ENCODE data around the gene RAB4A.

Gene RAB4A

GRCh38 chr1:229339520-229339919 is 68.6 kb downstream of the RAB4A start:
- DNase-seq (ENCODE audit: low read depth) = no peak

DNA sequence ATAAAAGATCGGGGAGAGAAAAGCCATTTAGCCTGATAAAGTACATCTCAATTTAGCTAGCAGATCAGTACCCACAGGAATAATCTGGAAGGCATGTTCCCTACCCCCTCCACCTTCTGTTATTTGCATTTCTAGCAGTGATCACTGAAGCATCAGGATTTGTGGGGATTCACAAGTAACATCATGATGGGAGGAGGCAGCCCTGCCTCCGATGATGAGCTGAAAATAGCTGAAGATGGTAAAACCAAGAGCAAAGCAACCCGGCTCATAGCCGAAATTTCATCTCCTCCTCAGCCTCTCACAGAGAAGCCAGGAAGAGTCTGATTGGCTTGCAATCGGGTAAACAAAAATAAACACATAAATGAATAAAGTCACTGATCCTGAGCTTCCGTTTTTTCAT is 69.6 kb downstream of the RAB4A start:
- no peak for DNase-seq (ENCODE audit: low read depth)

GRCh38 chr1:229341774-229342655 is 71.1 kb downstream of the RAB4A start:
- peak; percentile 75 for DNase-seq (ENCODE audit: low read depth)

DNA sequence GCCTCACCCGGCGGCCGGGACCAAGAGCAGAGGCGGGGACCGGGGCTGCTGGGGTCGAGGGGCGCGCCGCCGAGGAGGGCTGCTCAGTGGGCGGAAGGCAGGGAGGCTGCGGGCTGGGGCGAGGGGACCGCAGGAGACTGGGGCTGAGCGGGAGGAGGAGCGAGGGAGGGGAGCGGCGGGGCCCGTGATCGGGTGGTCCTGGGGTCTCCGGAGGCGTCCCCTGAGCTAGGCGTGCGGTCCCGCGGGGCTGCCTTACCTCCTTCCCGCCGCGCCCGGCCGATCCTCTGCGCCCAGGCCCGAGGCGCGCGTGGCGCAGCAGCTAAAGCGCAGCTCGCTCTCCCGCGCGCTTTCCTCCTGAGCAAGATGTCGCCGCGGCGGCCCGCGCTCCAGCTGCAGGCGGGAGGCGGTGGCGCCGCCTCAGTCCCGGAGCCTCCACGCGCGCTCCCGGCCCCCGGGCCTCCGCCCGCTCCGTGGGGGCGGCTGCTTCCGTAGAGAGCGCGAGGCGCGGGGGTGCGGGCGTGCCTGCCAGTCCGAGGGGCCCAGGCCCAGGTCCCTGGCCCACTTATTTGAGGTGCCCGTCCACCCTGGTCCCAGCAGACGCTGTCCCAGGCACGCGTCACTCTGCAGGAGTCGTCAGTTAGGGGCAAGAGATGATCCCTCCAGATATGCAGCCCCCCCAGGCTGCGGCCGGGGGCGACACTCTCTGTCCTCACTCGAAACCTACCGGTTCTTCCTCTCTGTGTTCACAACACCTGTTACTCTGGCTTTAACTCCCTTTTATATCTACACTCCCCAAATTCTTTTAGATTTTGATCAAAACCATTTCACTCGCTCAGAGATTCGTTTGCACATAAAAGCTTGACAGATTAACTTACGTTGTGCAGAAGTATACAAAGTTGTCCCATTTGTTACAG is 72.0 kb downstream of the RAB4A start, which contains the start of gene CCSAP:
CCSAP (minus strand) TSS at position 392 of the 914 bp plus-strand sequence. CDS start 582 bp downstream, outside the sequence.
- DNase-seq (ENCODE audit: low read depth) = peak; percentile 44

DNA sequence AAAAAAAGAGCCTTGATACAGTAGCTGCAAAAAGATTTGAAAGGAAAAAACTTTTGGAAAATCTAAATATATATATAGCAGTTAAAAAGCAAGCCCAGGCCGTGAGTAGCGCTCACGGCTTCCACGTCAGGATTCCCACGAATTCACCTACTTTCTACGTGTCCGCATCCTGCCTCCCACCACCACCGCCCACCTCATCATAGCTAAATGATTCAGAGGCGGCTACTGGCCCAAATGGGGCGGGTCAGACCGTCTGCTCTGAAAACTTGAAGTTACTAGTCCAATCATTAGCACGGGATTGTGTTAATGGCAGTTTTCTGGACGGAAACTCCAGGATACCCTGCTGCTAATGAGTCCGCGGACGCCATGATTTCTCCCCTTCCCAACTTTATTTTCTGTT is 73.2 kb downstream of the RAB4A start:
- no peak for DNase-seq (ENCODE audit: low read depth)

GRCh38 chr1:229344937-229345684 is 74.2 kb downstream of the RAB4A start:
- DNase-seq (ENCODE audit: low read depth) = no peak

- DNase-seq (ENCODE audit: low read depth) = no peak
Measured at GRCh38 chr1:229347528-229347927, 76.6 kb downstream of the RAB4A start.

GRCh38 chr1:229349463-229350385 is 78.8 kb downstream of the RAB4A start:
- DNase-seq (ENCODE audit: low read depth) = no peak

DNA sequence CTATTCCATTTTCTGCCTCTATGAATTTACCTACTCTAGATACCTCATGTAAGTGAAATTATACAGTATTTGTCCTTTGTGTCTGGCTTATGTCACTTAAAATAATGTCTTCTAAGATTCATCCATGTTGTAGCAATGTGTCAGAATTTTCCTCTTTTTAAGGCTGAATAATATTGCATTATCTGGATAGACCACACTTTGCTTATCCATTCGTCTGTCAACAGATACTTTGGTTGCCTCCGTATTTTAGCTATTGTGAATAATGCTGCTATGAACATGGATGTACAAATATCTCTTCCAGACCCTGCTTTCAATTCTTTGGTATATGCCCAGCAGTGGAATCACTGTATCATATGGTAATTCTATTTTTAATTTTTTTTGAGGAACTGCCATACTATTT is 82.1 kb downstream of the RAB4A start:
- no peak for DNase-seq (ENCODE audit: low read depth)

- DNase-seq (ENCODE audit: low read depth) = no peak
Measured at GRCh38 chr1:229354226-229354625, 83.3 kb downstream of the RAB4A start.

All from activated T-cell treated with anti-CD3 and anti-CD28 coated beads for 1 hour (primary cell).